Left colon (tissue), 2 donors: ENCODE measurements around the gene SHISAL2A. TPM values are rescaled to one million over a fixed set of nuclear protein-coding genes. Genes with fewer than 3 reads are reported as not detected.
"Not testable (repeated sequence)": the region's sequence is repeated elsewhere in the genome, so short reads cannot be mapped to it uniquely, and the experiment has no call there.

Source experiments
- ATAC-seq: fragments of 200-7000 bp; cut with Tn5 transposase; one replicate; pipeline ENCODE4 v1.9.1; 2020; ENCODE audit warnings: mild to moderate bottlenecking, moderate library complexity
- DNase-seq, 2 donors: peaks; one replicate each; pipeline ENCODE4 v3.0.0-alpha.2; 2020
- intact Hi-C, 2 donors: fragments of 100-400 bp; cut with DNase I in 1 of 2; cut with micrococcal nuclease in 1 of 2; formaldehyde crosslinking; loops; one replicate each; pipeline versions ENCODE4 v1.11.2 to v1.14.0; 2022; cut with DNase I, micrococcal nuclease
- total RNA-seq, 2 donors: library from RNA; stranded (reverse); fragmentation: NEBNext Ultra II Directional; extraction: Animal tissue kit (Norgen Biotek cat#: 25700); gene quantifications; one replicate each; pipeline ENCODE4 v1.2.1, GENCODE V29; 2021
- donor health status: DM: no; HTN: no; CAD: no.
- donor health status: DM: yes; HTN: yes; CAD: no.

SHISAL2A gene
- total RNA-seq, 2 donors from 2014 or later: 0.34 to 0.45 TPM

- DNase-seq (no peak), ATAC-seq (no peak)
- intact Hi-C loops: no loop called here
These were observed 41.8 kb downstream of the SHISAL2A start for GRCh38 chr1:52674497-52675384.

- peak; percentile 33 to 48 for DNase-seq
- intact Hi-C loops: no loop called here
- ATAC-seq: no peak
These were observed 43.4 kb downstream of the SHISAL2A start for GRCh38 chr1:52676249-52676903.

- DNase-seq (no peak), ATAC-seq (peak; percentile 46)
- intact Hi-C loops: no loop called here
These were observed 44.3 kb downstream of the SHISAL2A start for GRCh38 chr1:52677076-52677806.

- ATAC-seq (no peak), DNase-seq (no peak)
- intact Hi-C loops: no loop called here
These were observed 46.1 kb downstream of the SHISAL2A start for GRCh38 chr1:52679048-52679447.

- ATAC-seq (no peak), DNase-seq (no peak)
- intact Hi-C loops: no loop called here
These were observed 46.5 kb downstream of the SHISAL2A start for GRCh38 chr1:52679498-52679897.

- intact Hi-C loops: no loop called here
- no peak for ATAC-seq
- no peak for DNase-seq
These were observed 47.4 kb downstream of the SHISAL2A start for GRCh38 chr1:52680353-52680752.

- ATAC-seq (no peak), DNase-seq (no peak)
- intact Hi-C loops: no loop called here
These were observed 48.2 kb downstream of the SHISAL2A start for GRCh38 chr1:52681136-52681535.

- DNase-seq (no peak), ATAC-seq (no peak)
- intact Hi-C loops: no loop called here
These were observed 50.5 kb downstream of the SHISAL2A start for GRCh38 chr1:52683367-52683940.

- DNase-seq: no peak
- intact Hi-C loops: no loop called here
- no peak for ATAC-seq
These were observed 51.6 kb downstream of the SHISAL2A start for GRCh38 chr1:52684545-52684944.

GRCh38 chr1:52686261-52686751 lies 53.3 kb downstream of the SHISAL2A start:
- intact Hi-C loops: not testable (repeated sequence)
- peak; percentile 91 for ATAC-seq
- peak; percentile 59 to 76 for DNase-seq

GRCh38 chr1:52686830-52687229 lies 53.9 kb downstream of the SHISAL2A start:
- ATAC-seq: no peak
- intact Hi-C loops: no loop called here
- no peak for DNase-seq

GRCh38 chr1:52691821-52692220 lies 58.9 kb downstream of the SHISAL2A start:
- intact Hi-C loops: no loop called here
- ATAC-seq (no peak), DNase-seq (no peak)

- no peak for ATAC-seq
- intact Hi-C loops: no loop called here
These were observed 59.7 kb downstream of the SHISAL2A start for GRCh38 chr1:52692697-52693096.

GRCh38 chr1:52693351-52693750 lies 60.4 kb downstream of the SHISAL2A start:
- ATAC-seq, DNase-seq, intact Hi-C loops: not testable (repeated sequence)

More at GRCh38 chr1:52692697-52693096, 59.7 kb downstream of the SHISAL2A start:
- no peak for DNase-seq

- ATAC-seq (no peak), DNase-seq (no peak)
- intact Hi-C loops: no loop called here
These were observed 60.9 kb downstream of the SHISAL2A start for GRCh38 chr1:52693843-52694242.

- DNase-seq: no peak
- intact Hi-C loops: no loop called here
- no peak for ATAC-seq
These were observed 62.7 kb downstream of the SHISAL2A start for GRCh38 chr1:52695627-52696026.

- ATAC-seq (peak; percentile 78), DNase-seq (peak; percentile 84 to 93)
- intact Hi-C loops: no loop called here
These were observed 65.1 kb downstream of the SHISAL2A start, which contains the start of gene COA7 for GRCh38 chr1:52697795-52698674. Gene COA7, minus strand, starts transcription at chr1:52698347. Its CDS starts 21 bp downstream, at chr1:52698326.
